Mucosa of descending colon (tissue), 3 donors: ENCODE data around the gene SPIRE2. TPM values are rescaled to one million over a fixed set of nuclear protein-coding genes. Genes with fewer than 3 reads are reported as not detected.
"Not testable (repeated sequence)": the region's sequence is repeated elsewhere in the genome, so short reads cannot be mapped to it uniquely, and the experiment has no call there.

ENCODE experiments used
- ATAC-seq: fragments of 200-7000 bp; cut with Tn5 transposase; one replicate; pipeline ENCODE4 v1.9.1; 2020; ENCODE audit warnings: mild to moderate bottlenecking, moderate library complexity
- DNase-seq, 3 donors: peaks; one replicate each; pipeline ENCODE4 v3.0.0-alpha.2; 2020
- H3K36me3 ChIP-seq: fragments of 200-600 bp; one replicate; pipeline ENCODE4 v1.8.0; 2021; ENCODE audit warnings: low read depth, mild to moderate bottlenecking
- H3K4me1 ChIP-seq: fragments of 200-600 bp; one replicate; pipeline ENCODE4 v1.8.0; 2021; ENCODE audit warnings: low read depth, mild to moderate bottlenecking
- H3K4me3 ChIP-seq: fragments of 200-600 bp; one replicate; pipeline ENCODE4 v1.8.0; 2021; ENCODE audit warnings: mild to moderate bottlenecking
- H3K9me3 ChIP-seq: fragments of 200-600 bp; one replicate; pipeline ENCODE4 v1.8.0; 2021; ENCODE audit warnings: mild to moderate bottlenecking
- CTCF ChIP-seq: fragments of 200-600 bp; IDR thresholded peaks from one replicate; pipeline ENCODE4 v1.8.0; 2022; ENCODE audit warnings: antibody characterized with exemption, mild to moderate bottlenecking
- intact Hi-C, 2 donors: fragments of 100-400 bp; cut with DNase I in 1 of 2; cut with micrococcal nuclease in 1 of 2; formaldehyde crosslinking; loops; one replicate each; pipeline versions ENCODE4 v1.11.0 to v1.11.1; 2022; cut with DNase I, micrococcal nuclease
- total RNA-seq, 3 donors: library from RNA; stranded (reverse); fragmentation: NEBNext Ultra II Directional in 2 of 3; extraction: Animal tissue kit (Norgen Biotek cat#: 25700) in 2 of 3; gene quantifications; one replicate each; pipeline versions ENCODE4 v1.2.1 to v1.2.4, GENCODE V29; 2021 to 2023
- donor health status: DM: no; HTN: no; CAD: no; lungs with moderate emphysema.
- donor health status: DM: no; HTN: no; CAD: no.
- donor health status: DM: no; HTN: yes; CAD: no.

Gene SPIRE2
- total RNA-seq, 3 donors from 2014 or later = 52.5 to 118 (median 84.2) TPM

GRCh38 chr16:89785523-89786155, 42.6 kb upstream of the SPIRE2 start:
- no peak for TF ChIP-seq CTCF
- intact Hi-C loops = no loop called here
- Histone ChIP-seq H3K36me3 (no peaks in the 10 kb centered on the region), H3K4me1 (no peaks in the 10 kb centered on the region), H3K9me3 (no peaks in the 10 kb centered on the region), H3K4me3 (no peak overlapping the region)
- ATAC-seq (peak; percentile 68), DNase-seq (peak in 1 of 3 donors; percentile 41)

DNA sequence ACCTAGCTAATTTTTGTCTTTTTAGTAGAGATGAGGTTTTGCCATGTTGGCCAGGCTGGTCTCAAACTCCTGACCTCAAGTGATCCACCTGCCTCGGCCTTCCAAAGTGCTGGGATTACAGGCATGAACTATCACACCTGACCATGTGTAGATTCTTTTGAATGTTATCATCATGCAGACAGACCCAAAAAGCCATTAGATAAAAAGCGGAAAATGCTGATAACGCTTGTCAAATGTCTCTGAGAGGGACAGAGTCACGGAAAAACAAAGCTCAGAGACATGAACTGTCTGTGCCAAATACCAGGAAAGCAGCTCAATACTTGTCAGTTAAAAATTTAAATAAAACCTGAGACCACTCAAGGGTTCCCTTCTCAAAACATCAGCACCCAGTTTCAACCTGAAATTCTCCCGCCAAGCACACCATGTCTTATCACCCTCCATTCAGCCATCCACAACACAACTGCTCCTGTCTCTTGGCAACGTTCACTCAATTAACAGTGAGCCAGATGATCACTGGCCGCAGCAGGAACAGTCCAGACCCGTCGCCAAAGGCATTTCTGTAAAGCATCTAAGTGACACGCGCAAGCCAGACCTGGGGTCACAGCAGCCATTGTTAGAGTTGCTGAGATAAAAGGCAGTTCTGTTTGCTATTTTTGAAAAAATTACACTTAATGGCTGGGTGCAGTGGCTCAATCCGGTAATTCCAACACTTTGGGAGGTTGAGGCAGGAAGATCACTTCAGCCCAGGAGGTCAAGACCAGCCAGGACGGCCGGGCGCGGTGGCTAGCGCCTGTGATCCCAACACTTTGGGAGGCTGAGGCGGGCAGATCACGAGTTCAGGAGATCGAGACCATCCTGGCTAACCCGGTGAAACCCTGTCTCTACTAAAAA, 41.6 kb upstream of the SPIRE2 start:
- DNase-seq = no peak

DNA sequence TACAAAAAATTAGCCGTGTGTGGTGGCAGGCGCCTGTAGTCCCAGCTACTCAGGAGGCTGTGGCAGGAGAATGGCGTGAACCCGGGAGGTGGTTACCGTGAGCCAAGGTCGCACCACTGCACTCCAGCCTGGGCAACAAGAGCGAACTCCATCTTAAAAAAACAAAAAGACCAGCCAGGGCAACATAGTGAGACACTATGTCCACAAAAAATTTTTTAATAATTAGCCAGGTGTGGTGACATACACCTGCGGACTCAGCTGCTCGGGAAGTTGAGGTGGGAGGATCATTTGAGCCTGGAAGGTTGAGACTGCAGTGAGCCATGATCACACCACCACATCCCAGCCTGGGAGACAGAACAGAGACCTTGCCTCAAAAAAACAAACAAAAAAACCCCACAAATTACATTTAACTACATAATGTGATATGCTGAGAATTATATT, 40.9 kb upstream of the SPIRE2 start:
- Histone ChIP-seq H3K36me3 (no peaks in the 10 kb centered on the region), H3K4me3 (no peak overlapping the region), H3K4me1 (no peaks in the 10 kb centered on the region), H3K9me3 (no peaks in the 10 kb centered on the region)
- no peak for ATAC-seq
- no peak for DNase-seq
- no peak for TF ChIP-seq CTCF
- intact Hi-C loops = no loop called here

More for the DNA sequence above, 41.6 kb upstream of the SPIRE2 start:
- H3K4me1 ChIP-seq = no peaks in the 10 kb centered on the region
- intact Hi-C loops = no loop called here
- no peaks in the 10 kb centered on the region for H3K9me3 ChIP-seq
- no peak for TF ChIP-seq CTCF
- ATAC-seq = no peak
- no peak overlapping the region for H3K4me3 ChIP-seq
- no peaks in the 10 kb centered on the region for H3K36me3 ChIP-seq

DNA sequence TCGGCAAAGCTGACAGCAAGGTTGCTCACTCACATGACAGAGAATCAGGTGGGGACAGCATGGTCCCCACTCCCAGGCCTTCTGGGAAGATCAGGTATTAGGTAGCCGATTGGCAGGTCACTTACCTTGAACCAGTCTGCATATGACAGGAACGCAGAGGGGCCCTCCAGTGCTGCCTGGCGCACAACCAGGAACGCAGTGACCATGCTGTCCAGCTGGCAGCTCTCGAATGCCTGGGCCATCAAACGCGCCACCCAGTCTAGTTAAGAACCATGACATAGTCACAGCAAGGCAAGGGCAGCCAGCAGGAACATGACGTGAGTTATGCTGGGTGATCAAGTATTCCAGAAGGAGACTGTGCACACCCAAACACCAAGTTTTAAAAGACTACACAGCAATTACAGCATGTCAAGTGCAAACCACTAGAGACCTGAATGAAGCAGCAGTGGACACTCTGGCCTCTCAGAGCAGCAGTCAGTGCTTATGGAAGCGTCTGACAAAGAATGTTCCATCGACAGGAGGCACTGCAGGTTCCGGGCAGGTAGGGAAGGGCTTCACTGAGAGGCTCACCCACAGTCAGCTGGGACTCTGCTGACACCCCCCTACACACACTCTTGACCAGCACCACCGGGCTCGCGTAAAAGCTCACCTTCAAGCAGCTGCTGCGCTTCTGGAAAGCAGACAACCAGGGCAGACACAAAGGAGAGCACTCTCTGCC, 36.8 kb upstream of the SPIRE2 start:
- no peaks in the 10 kb centered on the region for H3K36me3 ChIP-seq
- no peak overlapping the region for H3K4me3 ChIP-seq
- TF ChIP-seq CTCF = no peak
- peak in 1 of 3 donors; percentile 34 for DNase-seq
- intact Hi-C loops = loop anchor here in 1 of 2 donors (10.0 kb wide), 1 partner anchor 87 kb away; the partner anchor contains the start of gene SPATA2L
- ATAC-seq = no peak
- no peaks in the 10 kb centered on the region for H3K9me3 ChIP-seq
- H3K4me1 ChIP-seq = no peaks in the 10 kb centered on the region

GRCh38 chr16:89793092-89793491, 35.2 kb upstream of the SPIRE2 start:
- not testable (repeated sequence) for H3K9me3 ChIP-seq, ATAC-seq, H3K36me3 ChIP-seq, H3K4me1 ChIP-seq, H3K4me3 ChIP-seq
- intact Hi-C loops = loop anchor here in 1 of 2 donors (10.0 kb wide), 1 partner anchor 88 kb away; the partner anchor contains the start of gene SPATA2L
- peak; percentile 69 to 80 (median 79) for DNase-seq
- TF ChIP-seq CTCF = peak; percentile 39
